HepG2 (cell line): ENCODE measurements around the gene ZFP36L2. TPM values are rescaled to one million over a fixed set of nuclear protein-coding genes. Genes with fewer than 3 reads are reported as not detected.

Experiments used
- CEBPB ChIP-seq: IDR thresholded peaks from 2 replicates; pipeline ENCODE4 v1.6.1; 2011; ENCODE audit warnings: low read depth, low read length, improper control_type of control experiment, borderline replicate concordance
- DPF2 ChIP-seq: sonication (generic); formaldehyde crosslinking; IDR thresholded peaks from 2 replicates; pipeline ENCODE4 v1.4.0; 2020; ENCODE audit warnings: mild to moderate bottlenecking, low read depth, missing genetic modification reagents, borderline replicate concordance
- FOXA3 ChIP-seq: IDR thresholded peaks from 2 replicates; pipeline ENCODE4 v1.6.1; 2016; ENCODE audit warnings: missing genetic modification reagents, missing compliant biosample characterization
- HIVEP1 ChIP-seq: sonication (generic); formaldehyde crosslinking; IDR thresholded peaks from 2 replicates; pipeline ENCODE4 v1.4.0; 2020; ENCODE audit warnings: mild to moderate bottlenecking, missing genetic modification reagents
- NR3C1 ChIP-seq: sonication (generic); formaldehyde crosslinking; IDR thresholded peaks from 2 replicates; pipeline ENCODE4 v1.4.0; 2020; ENCODE audit warnings: missing genetic modification reagents
- POLR2A ChIP-seq, 2 experiments: IDR thresholded peaks; 2 replicates each; pipeline ENCODE4 v1.6.1; 2011; ENCODE audit warnings: low read depth in 2 of 2, low read length in 2 of 2, mild to moderate bottlenecking in 1 of 2, moderate library complexity in 1 of 2; ENCODE audit not compliant: insufficient read depth in 1 of 2
- SP2 ChIP-seq: sonication (generic); formaldehyde crosslinking; IDR thresholded peaks from 2 replicates; pipeline ENCODE4 v1.5.1; 2020; ENCODE audit warnings: mild to moderate bottlenecking, missing genetic modification reagents
- ZNF780A ChIP-seq: sonication (generic); formaldehyde crosslinking; IDR thresholded peaks from 2 replicates; pipeline ENCODE4 v1.8.0; 2022; ENCODE audit warnings: mild to moderate bottlenecking, missing genetic modification reagents, moderate library complexity
- ZSCAN29 ChIP-seq: sonication (generic); formaldehyde crosslinking; conservative IDR thresholded peaks from 2 replicates; pipeline ENCODE4 v1.4.0; 2020; ENCODE audit warnings: mild to moderate bottlenecking, missing genetic modification reagents
- polyA plus RNA-seq, 8 experiments: library from polyadenylated mRNA; depleted of rRNA in 3 of 8; stranded (reverse) in 7 of 8; unstranded in 1 of 8; fragments of >200 nt; fragmentation: Illumina TruSeq in 4 of 8; extraction: Trizol in 4 of 8; gene quantifications; 2 replicates each; pipeline versions ENCODE4 v1.2.1 to v1.2.3, GENCODE V29; 2011 to 2016; ENCODE audit warnings: low read depth in 4 of 8, missing spikeins in 1 of 8, mixed read lengths in 1 of 8; ENCODE audit not compliant: insufficient read depth in 1 of 8
- total RNA-seq, 5 experiments: library from RNA; depleted of rRNA; stranded (reverse); fragments of >200 nt; fragmentation: Illumina TruSeq; extraction: Trizol; gene quantifications; 2 replicates each; pipeline ENCODE4 v1.2.3, GENCODE V29; 2016; ENCODE audit warnings: low read depth in 1 of 5
- TF ChIP-seq, protein P1 (sequence below): sonication (generic); formaldehyde crosslinking; IDR thresholded peaks from 2 replicates; pipeline ENCODE4 v1.4.0; 2020; ENCODE audit warnings: mild to moderate bottlenecking, missing genetic modification reagents, borderline replicate concordance
- TF ChIP-seq, protein P2 (sequence below): IDR thresholded peaks from 2 replicates; pipeline ENCODE4 v1.6.1; 2016; ENCODE audit warnings: low read depth, missing genetic modification reagents, missing compliant biosample characterization
- TF ChIP-seq, protein P3 (sequence below): sonication (generic); formaldehyde crosslinking; IDR thresholded peaks from 2 replicates; pipeline ENCODE4; 2020; ENCODE audit warnings: missing genetic modification reagents, mild to moderate bottlenecking, borderline replicate concordance
- TF ChIP-seq, protein P4 (sequence below): sonication (generic); formaldehyde crosslinking; IDR thresholded peaks from 2 replicates; pipeline ENCODE4 v1.5.0; 2020; ENCODE audit warnings: missing genetic modification reagents
- TF ChIP-seq, protein P5 (sequence below): sonication (generic); formaldehyde crosslinking; IDR thresholded peaks from 2 replicates; pipeline ENCODE4 v1.5.1; 2020; ENCODE audit warnings: mild to moderate bottlenecking, moderate library complexity, missing genetic modification reagents

Gene ZFP36L2
- total and polyA plus RNA-seq, 2 of the 13 experiments (the other 11 are each of a cell fraction or from before 2014, with no cell fraction given) = 11.2 to 21.8 TPM

DNA sequence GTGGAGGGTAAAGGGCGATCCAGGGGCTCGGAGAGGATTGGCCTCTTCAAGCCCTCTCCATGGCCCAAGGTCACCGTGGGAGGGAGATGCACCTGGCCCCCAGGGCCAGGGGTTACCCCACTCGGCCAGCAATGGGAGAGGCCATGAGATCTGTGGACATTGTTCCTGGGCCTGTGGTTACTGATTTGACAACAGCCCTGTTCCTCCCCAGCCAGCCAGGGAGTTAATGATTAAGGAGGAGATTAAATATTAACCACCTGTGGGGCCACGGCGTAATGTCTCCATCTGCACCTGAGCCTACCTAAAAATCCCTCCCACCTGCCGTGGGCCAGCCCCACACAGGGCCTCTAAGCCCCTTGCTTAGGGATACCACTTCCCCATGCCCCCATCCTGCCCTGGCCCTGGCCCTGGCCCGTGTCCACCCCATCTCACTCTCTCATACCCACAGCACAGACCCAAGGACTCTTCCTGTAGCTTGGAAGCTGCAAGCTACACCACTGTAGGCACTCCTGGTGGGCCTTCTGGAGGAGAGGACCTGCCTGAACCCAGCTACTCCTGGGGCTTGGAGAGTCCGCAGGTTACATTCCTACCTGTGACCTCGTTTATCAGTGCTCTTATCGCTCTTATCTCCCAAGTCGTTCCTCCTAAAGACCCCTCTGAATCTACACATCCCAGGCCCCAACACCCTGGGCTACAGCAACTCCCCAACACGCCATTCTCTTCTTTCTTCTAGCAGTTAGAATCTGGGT, 32.1 kb downstream of the ZFP36L2 start (continued):
- TF ChIP-seq, protein P1, sequence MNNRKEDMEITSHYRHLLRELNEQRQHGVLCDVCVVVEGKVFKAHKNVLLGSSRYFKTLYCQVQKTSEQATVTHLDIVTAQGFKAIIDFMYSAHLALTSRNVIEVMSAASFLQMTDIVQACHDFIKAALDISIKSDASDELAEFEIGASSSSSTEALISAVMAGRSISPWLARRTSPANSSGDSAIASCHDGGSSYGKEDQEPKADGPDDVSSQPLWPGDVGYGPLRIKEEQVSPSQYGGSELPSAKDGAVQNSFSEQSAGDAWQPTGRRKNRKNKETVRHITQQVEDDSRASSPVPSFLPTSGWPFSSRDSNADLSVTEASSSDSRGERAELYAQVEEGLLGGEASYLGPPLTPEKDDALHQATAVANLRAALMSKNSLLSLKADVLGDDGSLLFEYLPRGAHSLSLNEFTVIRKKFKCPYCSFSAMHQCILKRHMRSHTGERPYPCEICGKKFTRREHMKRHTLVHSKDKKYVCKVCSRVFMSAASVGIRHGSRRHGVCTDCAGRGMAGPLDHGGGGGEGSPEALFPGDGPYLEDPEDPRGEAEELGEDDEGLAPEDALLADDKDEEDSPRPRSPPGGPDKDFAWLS (CRISPR knock-in tag) = no peak
- TF ChIP-seq, protein P2, sequence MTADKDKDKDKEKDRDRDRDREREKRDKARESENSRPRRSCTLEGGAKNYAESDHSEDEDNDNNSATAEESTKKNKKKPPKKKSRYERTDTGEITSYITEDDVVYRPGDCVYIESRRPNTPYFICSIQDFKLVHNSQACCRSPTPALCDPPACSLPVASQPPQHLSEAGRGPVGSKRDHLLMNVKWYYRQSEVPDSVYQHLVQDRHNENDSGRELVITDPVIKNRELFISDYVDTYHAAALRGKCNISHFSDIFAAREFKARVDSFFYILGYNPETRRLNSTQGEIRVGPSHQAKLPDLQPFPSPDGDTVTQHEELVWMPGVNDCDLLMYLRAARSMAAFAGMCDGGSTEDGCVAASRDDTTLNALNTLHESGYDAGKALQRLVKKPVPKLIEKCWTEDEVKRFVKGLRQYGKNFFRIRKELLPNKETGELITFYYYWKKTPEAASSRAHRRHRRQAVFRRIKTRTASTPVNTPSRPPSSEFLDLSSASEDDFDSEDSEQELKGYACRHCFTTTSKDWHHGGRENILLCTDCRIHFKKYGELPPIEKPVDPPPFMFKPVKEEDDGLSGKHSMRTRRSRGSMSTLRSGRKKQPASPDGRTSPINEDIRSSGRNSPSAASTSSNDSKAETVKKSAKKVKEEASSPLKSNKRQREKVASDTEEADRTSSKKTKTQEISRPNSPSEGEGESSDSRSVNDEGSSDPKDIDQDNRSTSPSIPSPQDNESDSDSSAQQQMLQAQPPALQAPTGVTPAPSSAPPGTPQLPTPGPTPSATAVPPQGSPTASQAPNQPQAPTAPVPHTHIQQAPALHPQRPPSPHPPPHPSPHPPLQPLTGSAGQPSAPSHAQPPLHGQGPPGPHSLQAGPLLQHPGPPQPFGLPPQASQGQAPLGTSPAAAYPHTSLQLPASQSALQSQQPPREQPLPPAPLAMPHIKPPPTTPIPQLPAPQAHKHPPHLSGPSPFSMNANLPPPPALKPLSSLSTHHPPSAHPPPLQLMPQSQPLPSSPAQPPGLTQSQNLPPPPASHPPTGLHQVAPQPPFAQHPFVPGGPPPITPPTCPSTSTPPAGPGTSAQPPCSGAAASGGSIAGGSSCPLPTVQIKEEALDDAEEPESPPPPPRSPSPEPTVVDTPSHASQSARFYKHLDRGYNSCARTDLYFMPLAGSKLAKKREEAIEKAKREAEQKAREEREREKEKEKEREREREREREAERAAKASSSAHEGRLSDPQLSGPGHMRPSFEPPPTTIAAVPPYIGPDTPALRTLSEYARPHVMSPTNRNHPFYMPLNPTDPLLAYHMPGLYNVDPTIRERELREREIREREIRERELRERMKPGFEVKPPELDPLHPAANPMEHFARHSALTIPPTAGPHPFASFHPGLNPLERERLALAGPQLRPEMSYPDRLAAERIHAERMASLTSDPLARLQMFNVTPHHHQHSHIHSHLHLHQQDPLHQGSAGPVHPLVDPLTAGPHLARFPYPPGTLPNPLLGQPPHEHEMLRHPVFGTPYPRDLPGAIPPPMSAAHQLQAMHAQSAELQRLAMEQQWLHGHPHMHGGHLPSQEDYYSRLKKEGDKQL = peak; percentile 82
- TF ChIP-seq, protein P3, sequence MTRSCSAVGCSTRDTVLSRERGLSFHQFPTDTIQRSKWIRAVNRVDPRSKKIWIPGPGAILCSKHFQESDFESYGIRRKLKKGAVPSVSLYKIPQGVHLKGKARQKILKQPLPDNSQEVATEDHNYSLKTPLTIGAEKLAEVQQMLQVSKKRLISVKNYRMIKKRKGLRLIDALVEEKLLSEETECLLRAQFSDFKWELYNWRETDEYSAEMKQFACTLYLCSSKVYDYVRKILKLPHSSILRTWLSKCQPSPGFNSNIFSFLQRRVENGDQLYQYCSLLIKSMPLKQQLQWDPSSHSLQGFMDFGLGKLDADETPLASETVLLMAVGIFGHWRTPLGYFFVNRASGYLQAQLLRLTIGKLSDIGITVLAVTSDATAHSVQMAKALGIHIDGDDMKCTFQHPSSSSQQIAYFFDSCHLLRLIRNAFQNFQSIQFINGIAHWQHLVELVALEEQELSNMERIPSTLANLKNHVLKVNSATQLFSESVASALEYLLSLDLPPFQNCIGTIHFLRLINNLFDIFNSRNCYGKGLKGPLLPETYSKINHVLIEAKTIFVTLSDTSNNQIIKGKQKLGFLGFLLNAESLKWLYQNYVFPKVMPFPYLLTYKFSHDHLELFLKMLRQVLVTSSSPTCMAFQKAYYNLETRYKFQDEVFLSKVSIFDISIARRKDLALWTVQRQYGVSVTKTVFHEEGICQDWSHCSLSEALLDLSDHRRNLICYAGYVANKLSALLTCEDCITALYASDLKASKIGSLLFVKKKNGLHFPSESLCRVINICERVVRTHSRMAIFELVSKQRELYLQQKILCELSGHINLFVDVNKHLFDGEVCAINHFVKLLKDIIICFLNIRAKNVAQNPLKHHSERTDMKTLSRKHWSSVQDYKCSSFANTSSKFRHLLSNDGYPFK (CRISPR knock-in tag) = peak; percentile 82; the same call in 1 of the 2 replicates
- TF ChIP-seq ZSCAN29 (CRISPR knock-in tag) (no peak), HIVEP1 (CRISPR knock-in tag) (peak; percentile 97), NR3C1 (CRISPR knock-in tag) (no peak), POLR2A (IDR thresholded peaks at IDR 0.05; ENCODE audit: insufficient read depth in 1 of 2, low read depth in 2 of 2, low read length in 2 of 2) (peak in 1 of 2 experiments; percentile 79; a peak in 2 of 4 replicates), DPF2 (peak; percentile 90), FOXA3 (CRISPR knock-in tag) (peak; percentile 88), SP2 (CRISPR knock-in tag) (no peak), ZNF780A (CRISPR knock-in tag) (no peak), CEBPB (peak; percentile 56; the same call in 1 of the 2 replicates)
- TF ChIP-seq, protein P4, sequence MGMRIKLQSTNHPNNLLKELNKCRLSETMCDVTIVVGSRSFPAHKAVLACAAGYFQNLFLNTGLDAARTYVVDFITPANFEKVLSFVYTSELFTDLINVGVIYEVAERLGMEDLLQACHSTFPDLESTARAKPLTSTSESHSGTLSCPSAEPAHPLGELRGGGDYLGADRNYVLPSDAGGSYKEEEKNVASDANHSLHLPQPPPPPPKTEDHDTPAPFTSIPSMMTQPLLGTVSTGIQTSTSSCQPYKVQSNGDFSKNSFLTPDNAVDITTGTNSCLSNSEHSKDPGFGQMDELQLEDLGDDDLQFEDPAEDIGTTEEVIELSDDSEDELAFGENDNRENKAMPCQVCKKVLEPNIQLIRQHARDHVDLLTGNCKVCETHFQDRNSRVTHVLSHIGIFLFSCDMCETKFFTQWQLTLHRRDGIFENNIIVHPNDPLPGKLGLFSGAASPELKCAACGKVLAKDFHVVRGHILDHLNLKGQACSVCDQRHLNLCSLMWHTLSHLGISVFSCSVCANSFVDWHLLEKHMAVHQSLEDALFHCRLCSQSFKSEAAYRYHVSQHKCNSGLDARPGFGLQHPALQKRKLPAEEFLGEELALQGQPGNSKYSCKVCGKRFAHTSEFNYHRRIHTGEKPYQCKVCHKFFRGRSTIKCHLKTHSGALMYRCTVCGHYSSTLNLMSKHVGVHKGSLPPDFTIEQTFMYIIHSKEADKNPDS (CRISPR knock-in tag) = peak; percentile 58; the same call in 1 of the 2 replicates
- TF ChIP-seq, protein P5, sequence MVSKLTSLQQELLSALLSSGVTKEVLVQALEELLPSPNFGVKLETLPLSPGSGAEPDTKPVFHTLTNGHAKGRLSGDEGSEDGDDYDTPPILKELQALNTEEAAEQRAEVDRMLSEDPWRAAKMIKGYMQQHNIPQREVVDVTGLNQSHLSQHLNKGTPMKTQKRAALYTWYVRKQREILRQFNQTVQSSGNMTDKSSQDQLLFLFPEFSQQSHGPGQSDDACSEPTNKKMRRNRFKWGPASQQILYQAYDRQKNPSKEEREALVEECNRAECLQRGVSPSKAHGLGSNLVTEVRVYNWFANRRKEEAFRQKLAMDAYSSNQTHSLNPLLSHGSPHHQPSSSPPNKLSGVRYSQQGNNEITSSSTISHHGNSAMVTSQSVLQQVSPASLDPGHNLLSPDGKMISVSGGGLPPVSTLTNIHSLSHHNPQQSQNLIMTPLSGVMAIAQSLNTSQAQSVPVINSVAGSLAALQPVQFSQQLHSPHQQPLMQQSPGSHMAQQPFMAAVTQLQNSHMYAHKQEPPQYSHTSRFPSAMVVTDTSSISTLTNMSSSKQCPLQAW (CRISPR knock-in tag) = peak; percentile 100
